Measurements from ENCODE around the gene DIDO1. TPM values are rescaled to one million over a fixed set of nuclear protein-coding genes. Genes with fewer than 3 reads are reported as not detected.

DIDO1 gene
- total and polyA plus RNA-seq, 2 donors (not counting 1 experiment from before 2014, with no cell fraction given), result 57.6 to 124 TPM

DNA sequence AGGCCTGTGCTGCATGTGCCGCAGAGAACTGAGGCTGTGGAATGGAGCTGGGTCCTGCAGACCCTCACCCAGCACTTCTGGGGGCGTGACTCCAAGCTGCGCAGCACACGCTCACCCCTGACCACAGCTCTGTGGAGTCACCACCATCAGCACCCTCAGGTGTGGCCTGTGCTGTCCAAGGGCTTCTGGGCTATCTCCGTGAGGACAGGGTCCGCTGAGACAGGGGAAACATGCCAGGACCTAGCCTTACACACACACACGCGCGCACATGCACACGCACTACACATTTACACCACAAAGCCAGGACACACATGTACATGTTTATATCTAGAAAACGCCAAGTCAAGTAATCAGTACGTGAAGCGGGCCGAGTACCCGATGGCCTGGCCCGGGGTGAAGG lies 37.9 kb downstream of the DIDO1 start:
- POLR2A ChIA-PET, result no interaction called here
- peaks cover 30% of the 10 kb centered on the region for H4K20me1 ChIP-seq (ENCODE audit: control insufficient read depth, insufficient read depth, low read length, poor library complexity, severe bottlenecking)
- Mint-ChIP-seq H3K27ac (no peak overlapping the region), H3K4me3 (no peak overlapping the region), H3K9me3 (ENCODE audit: insufficient read depth) (no peaks in the 10 kb centered on the region), H3K4me1 (no peaks in the 10 kb centered on the region), H3K27me3 (no peaks in the 10 kb centered on the region)
- DNase-seq, result no peak
- 96% methylated on average over 15 of the region's 16 CpGs for WGBS (ENCODE audit: insufficient coverage)
- H3K9ac ChIP-seq (ENCODE audit: low read length), result no peak overlapping the region
- no peak overlapping the region for H3K4me3 ChIP-seq (ENCODE audit: control extremely low read depth in 1 of 5, extremely low read depth in 1 of 5, insufficient read depth in 1 of 5, low read depth in 2 of 5, low read length in 4 of 5)
- CTCF ChIA-PET, result no interaction called here
- no peaks in the 10 kb centered on the region for H3K9me3 ChIP-seq (ENCODE audit: control extremely low read depth in 1 of 3, control insufficient read depth in 2 of 3, insufficient read depth in 1 of 3, low read length in 2 of 3)
- H3K27me3 ChIP-seq (replicated peaks in 1 of 4; ENCODE audit: control extremely low read depth in 1 of 4, control insufficient read depth in 3 of 4, insufficient read depth in 4 of 4, low read length in 3 of 4), result no peaks in the 10 kb centered on the region
- no peaks in the 10 kb centered on the region for H3K4me1 ChIP-seq (ENCODE audit: control insufficient read depth in 2 of 2, insufficient read depth in 2 of 2, low read length in 2 of 2)
- ATAC-seq (ENCODE audit: low read depth), result no peak
- no peak overlapping the region for H2AFZ ChIP-seq (ENCODE audit: insufficient read depth, low read depth, low read length, poor library complexity, severe bottlenecking)
- TF ChIP-seq, protein P1, sequence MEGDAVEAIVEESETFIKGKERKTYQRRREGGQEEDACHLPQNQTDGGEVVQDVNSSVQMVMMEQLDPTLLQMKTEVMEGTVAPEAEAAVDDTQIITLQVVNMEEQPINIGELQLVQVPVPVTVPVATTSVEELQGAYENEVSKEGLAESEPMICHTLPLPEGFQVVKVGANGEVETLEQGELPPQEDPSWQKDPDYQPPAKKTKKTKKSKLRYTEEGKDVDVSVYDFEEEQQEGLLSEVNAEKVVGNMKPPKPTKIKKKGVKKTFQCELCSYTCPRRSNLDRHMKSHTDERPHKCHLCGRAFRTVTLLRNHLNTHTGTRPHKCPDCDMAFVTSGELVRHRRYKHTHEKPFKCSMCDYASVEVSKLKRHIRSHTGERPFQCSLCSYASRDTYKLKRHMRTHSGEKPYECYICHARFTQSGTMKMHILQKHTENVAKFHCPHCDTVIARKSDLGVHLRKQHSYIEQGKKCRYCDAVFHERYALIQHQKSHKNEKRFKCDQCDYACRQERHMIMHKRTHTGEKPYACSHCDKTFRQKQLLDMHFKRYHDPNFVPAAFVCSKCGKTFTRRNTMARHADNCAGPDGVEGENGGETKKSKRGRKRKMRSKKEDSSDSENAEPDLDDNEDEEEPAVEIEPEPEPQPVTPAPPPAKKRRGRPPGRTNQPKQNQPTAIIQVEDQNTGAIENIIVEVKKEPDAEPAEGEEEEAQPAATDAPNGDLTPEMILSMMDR (IDR thresholded peaks at IDR 0.05), result no peak
- TF ChIP-seq EZH2 (IDR thresholded peaks at IDR 0.05; ENCODE audit: borderline replicate concordance, insufficient read depth, low read depth, low read length, poor library complexity, severe bottlenecking), result no peak
- peaks cover 2 to 72% of the 10 kb centered on the region in 2 experiments for H3K36me3 ChIP-seq (replicated peaks in 1 of 2; ENCODE audit: control extremely low read depth in 1 of 2, control insufficient read depth in 1 of 2, extremely low read depth in 1 of 2, insufficient read depth in 2 of 2, low read length in 1 of 2)
- intact Hi-C loops (cut with micrococcal nuclease), result no loop called here
- no peaks in the 10 kb centered on the region for H3K79me2 ChIP-seq (ENCODE audit: control insufficient read depth, insufficient read depth, low read length)
- H3K4me2 ChIP-seq (replicated peaks; ENCODE audit: low read depth, low read length, poor library complexity, severe bottlenecking), result no peak overlapping the region
- H3K27ac ChIP-seq (ENCODE audit: low read length in 2 of 2), result no peak overlapping the region

DNA sequence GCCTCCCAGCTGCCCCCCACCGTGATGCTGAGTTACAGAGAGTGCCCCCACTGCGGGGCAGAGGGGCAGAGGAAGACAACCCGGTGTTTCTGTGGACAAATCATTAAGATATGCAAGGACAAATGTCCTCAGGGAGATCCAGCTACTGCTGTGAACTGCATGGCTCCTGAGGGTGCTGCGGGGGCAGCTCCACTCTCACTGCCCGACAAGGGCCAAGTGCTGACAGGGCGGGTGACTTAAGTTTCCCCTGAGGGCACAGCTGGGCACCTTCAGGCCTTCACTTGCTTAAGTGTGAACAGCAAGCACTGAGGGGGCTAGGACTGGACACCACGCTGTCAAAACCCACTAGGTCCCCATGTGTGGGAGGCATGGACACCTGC lies 38.5 kb downstream of the DIDO1 start:
- Histone ChIP-seq H3K4me2 (replicated peaks; ENCODE audit: low read depth, low read length, poor library complexity, severe bottlenecking) (no peak overlapping the region), H3K79me2 (ENCODE audit: control insufficient read depth, insufficient read depth, low read length) (no peaks in the 10 kb centered on the region), H3K9ac (ENCODE audit: low read length) (no peak overlapping the region), H4K20me1 (ENCODE audit: control insufficient read depth, insufficient read depth, low read length, poor library complexity, severe bottlenecking) (peaks cover 27% of the 10 kb centered on the region), H3K4me3 (ENCODE audit: control extremely low read depth in 1 of 5, extremely low read depth in 1 of 5, insufficient read depth in 1 of 5, low read depth in 2 of 5, low read length in 4 of 5) (no peak overlapping the region), H3K27me3 (replicated peaks in 1 of 4; ENCODE audit: control extremely low read depth in 1 of 4, control insufficient read depth in 3 of 4, insufficient read depth in 4 of 4, low read length in 3 of 4) (no peaks in the 10 kb centered on the region), H3K27ac (ENCODE audit: low read length in 2 of 2) (no peak overlapping the region), H3K4me1 (ENCODE audit: control insufficient read depth in 2 of 2, insufficient read depth in 2 of 2, low read length in 2 of 2) (no peaks in the 10 kb centered on the region), H3K9me3 (ENCODE audit: control extremely low read depth in 1 of 3, control insufficient read depth in 2 of 3, insufficient read depth in 1 of 3, low read length in 2 of 3) (no peaks in the 10 kb centered on the region), H3K36me3 (replicated peaks in 1 of 2; ENCODE audit: control extremely low read depth in 1 of 2, control insufficient read depth in 1 of 2, extremely low read depth in 1 of 2, insufficient read depth in 2 of 2, low read length in 1 of 2) (peaks cover 2 to 66% of the 10 kb centered on the region in 2 experiments), H2AFZ (ENCODE audit: insufficient read depth, low read depth, low read length, poor library complexity, severe bottlenecking) (no peak overlapping the region)
- ATAC-seq (ENCODE audit: low read depth), result no peak
- Mint-ChIP-seq H3K4me3 (no peak overlapping the region), H3K4me1 (no peaks in the 10 kb centered on the region), H3K9me3 (ENCODE audit: insufficient read depth) (no peaks in the 10 kb centered on the region), H3K27me3 (no peaks in the 10 kb centered on the region), H3K27ac (no peak overlapping the region)
- WGBS (ENCODE audit: insufficient coverage), result 91% methylated on average over 7 of the region's 7 CpGs
- DNase-seq, result no peak
- TF ChIP-seq, protein P1 (IDR thresholded peaks at IDR 0.05), result no peak
- no peak for TF ChIP-seq EZH2 (IDR thresholded peaks at IDR 0.05; ENCODE audit: borderline replicate concordance, insufficient read depth, low read depth, low read length, poor library complexity, severe bottlenecking)
- ChIA-PET POLR2A (no interaction called here), CTCF (no interaction called here)
- intact Hi-C loops (cut with micrococcal nuclease), result no loop called here

All from B cell (primary cell).